Mucosa of rectum (tissue), 2 donors: Measurements from ENCODE around the gene SPACA4.

ENCODE experiments used
- H3K27ac ChIP-seq, 2 donors: one replicate each; pipeline ENCODE4 v1.7.0; 2013; ENCODE audit warnings: inconsistent platforms in 2 of 2, low read depth in 2 of 2, low read length in 2 of 2
- H3K27me3 ChIP-seq, 2 donors: one replicate each; pipeline ENCODE4 v1.7.0; 2013; ENCODE audit warnings: low read length in 2 of 2; ENCODE audit not compliant: control insufficient read depth in 2 of 2, insufficient read depth in 2 of 2
- H3K36me3 ChIP-seq, 2 donors: one replicate each; pipeline ENCODE4 v1.7.0; 2013; ENCODE audit warnings: low read length in 2 of 2; ENCODE audit not compliant: control insufficient read depth in 2 of 2, insufficient read depth in 2 of 2
- H3K4me1 ChIP-seq, 2 donors: one replicate each; pipeline ENCODE4 v1.7.0; 2013; ENCODE audit warnings: low read length in 2 of 2, mild to moderate bottlenecking in 1 of 2; ENCODE audit not compliant: control insufficient read depth in 2 of 2, insufficient read depth in 2 of 2
- H3K4me3 ChIP-seq, 2 donors: one replicate each; pipeline ENCODE4 v1.7.0; 2013; ENCODE audit warnings: low read length in 2 of 2
- H3K9ac ChIP-seq, 2 donors: one replicate each; pipeline ENCODE4 v1.7.0; 2013; ENCODE audit warnings: low read length in 2 of 2, low read depth in 1 of 2, mild to moderate bottlenecking in 1 of 2
- H3K9me3 ChIP-seq, 2 donors: one replicate each; pipeline ENCODE4 v1.7.0; 2013; ENCODE audit warnings: low read length in 2 of 2; ENCODE audit not compliant: control insufficient read depth in 2 of 2
- donor health status: healthy.
- donor health status: Normal muscosa, but diverticular disease.

Gene SPACA4, protein sequence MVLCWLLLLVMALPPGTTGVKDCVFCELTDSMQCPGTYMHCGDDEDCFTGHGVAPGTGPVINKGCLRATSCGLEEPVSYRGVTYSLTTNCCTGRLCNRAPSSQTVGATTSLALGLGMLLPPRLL

DNA sequence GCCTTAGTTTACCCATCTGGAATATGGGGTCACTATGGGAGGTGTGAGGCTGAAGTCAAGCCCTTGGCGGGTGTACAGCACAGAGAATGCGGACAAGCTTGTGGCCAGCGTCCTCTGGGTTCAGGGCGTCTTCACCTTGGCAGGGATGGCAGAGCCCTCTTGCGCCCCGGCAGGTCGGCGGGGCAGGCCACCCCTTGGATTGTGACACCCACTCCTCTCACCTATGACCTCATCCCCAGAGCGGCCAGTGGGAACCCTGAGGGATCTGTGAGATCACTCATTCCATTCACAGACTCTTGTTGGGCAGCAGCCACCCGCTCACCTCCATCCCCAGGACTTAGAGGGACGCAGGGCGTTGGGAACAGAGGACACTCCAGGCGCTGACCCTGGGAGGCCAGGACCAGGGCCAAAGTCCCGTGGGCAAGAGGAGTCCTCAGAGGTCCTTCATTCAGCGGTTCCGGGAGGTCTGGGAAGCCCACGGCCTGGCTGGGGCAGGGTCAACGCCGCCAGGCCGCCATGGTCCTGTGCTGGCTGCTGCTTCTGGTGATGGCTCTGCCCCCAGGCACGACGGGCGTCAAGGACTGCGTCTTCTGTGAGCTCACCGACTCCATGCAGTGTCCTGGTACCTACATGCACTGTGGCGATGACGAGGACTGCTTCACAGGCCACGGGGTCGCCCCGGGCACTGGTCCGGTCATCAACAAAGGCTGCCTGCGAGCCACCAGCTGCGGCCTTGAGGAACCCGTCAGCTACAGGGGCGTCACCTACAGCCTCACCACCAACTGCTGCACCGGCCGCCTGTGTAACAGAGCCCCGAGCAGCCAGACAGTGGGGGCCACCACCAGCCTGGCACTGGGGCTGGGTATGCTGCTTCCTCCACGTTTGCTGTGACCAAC lies at the start of gene SPACA4:
SPACA4 (plus strand) TSS at position 280 of the 896 bp plus-strand sequence; CDS start at position 517, 237 bp downstream.
- Histone ChIP-seq H3K4me3 (no peak within 1 kb of the TSS), H3K27me3 (no peaks in the 10 kb centered on the region), H3K4me1 (peaks cover 12% of the 10 kb centered on the region in 2 donors), H3K9ac (no peak within 1 kb of the TSS), H3K9me3 (no peaks in the 10 kb centered on the region), H3K36me3 (peaks cover 11 to 15% of the 10 kb centered on the region in 2 donors), H3K27ac (no peak within 1 kb of the TSS)

DNA sequence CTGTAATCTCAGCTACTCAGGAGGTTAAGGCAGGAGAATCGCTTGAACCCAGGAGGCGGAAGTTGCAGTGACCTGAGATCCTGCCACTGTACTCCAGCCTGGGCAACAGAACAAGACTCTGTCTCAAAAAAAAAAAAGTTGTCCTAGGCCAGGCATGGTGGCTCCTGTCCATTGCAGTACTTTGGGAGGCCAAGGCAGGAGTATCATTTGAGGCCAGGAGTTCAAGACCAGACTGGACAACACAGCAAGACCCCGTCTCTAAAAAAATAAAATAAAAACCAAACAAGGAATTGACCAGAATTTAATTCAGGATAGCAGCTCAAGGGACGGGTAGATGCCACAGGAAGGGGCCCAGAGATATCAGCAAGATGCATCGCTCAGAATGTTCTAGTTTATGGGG lies 49.7 kb upstream of the SPACA4 start:
- no peak overlapping the region for H3K4me3 ChIP-seq
- no peak overlapping the region for H3K9ac ChIP-seq
- H3K9me3 ChIP-seq = no peaks in the 10 kb centered on the region
- H3K27me3 ChIP-seq = no peaks in the 10 kb centered on the region
- H3K27ac ChIP-seq = no peak overlapping the region
- H3K4me1 ChIP-seq = peaks cover 14 to 27% of the 10 kb centered on the region in 2 donors
- H3K36me3 ChIP-seq = no peaks in the 10 kb centered on the region

DNA sequence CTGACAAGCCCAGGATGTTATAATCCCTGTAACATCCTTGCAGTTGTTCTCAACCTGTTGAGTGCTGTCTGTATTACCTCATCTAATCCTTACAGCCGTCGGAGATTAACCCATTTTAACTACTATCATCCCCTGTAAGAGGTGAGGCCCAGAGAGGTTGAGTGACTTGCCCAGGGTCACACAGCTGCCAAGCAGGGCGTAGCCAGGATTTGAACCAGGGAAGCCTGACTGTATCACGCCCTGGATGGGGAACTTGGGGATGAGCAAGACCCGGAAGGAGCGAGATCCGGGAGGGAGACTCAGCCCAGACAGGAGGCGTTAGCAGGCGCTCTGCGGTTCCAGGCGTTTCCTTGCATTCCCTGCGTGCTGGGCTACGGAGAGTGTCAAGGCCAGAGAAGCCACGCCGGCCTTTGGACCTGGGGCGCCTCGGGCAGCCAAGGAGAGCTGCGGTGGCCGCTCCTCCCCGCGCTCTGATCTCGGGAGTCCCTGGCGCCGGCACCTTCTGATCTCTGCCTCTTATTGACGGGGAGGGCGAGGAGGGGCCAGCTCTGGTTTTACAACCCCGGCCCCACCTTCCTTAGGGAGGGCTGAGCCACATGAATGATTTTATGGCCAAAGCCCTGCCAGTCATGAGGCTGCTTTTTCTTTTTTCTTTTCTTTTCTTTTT lies 48.4 kb upstream of the SPACA4 start:
- Histone ChIP-seq H3K4me3 (peak overlapping the region in 1 of 2 donors; percentile 26), H3K27ac (peak overlapping the region; percentile 46 to 73)

DNA sequence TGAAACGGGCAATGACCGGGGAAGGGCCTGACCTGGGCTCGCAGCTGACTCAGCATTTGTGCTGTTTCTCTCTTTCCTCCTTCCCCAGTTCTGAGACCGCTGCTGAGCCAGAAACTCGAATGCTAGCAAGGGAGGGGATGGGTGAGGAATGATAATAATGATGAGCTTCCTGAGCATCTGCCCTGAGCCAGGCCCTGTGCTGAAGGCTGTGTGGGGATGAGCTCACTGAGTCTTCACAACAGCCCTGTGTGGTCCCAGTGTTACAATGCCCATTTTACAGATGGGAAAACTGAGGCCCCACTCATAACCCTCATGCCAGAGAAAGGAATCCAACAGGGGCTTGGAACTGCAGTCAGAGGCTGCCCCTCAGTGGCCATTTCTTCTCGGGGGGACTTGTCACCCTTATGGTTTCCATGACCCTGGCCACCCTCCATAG lies 46.4 kb upstream of the SPACA4 start:
- no peaks in the 10 kb centered on the region for H3K9me3 ChIP-seq
- H3K27ac ChIP-seq = no peak overlapping the region
- no peak overlapping the region for H3K9ac ChIP-seq
- no peaks in the 10 kb centered on the region for H3K27me3 ChIP-seq
- no peak overlapping the region for H3K4me3 ChIP-seq
- no peaks in the 10 kb centered on the region for H3K36me3 ChIP-seq
- H3K4me1 ChIP-seq = peaks cover 3 to 16% of the 10 kb centered on the region in 2 donors

More for the DNA sequence above, 48.4 kb upstream of the SPACA4 start:
- peaks cover 3 to 19% of the 10 kb centered on the region in 2 donors for H3K4me1 ChIP-seq
- peak overlapping the region in 1 of 2 donors; percentile 8 for H3K9ac ChIP-seq
- H3K9me3 ChIP-seq = no peaks in the 10 kb centered on the region
- H3K27me3 ChIP-seq = no peaks in the 10 kb centered on the region
- no peaks in the 10 kb centered on the region for H3K36me3 ChIP-seq

DNA sequence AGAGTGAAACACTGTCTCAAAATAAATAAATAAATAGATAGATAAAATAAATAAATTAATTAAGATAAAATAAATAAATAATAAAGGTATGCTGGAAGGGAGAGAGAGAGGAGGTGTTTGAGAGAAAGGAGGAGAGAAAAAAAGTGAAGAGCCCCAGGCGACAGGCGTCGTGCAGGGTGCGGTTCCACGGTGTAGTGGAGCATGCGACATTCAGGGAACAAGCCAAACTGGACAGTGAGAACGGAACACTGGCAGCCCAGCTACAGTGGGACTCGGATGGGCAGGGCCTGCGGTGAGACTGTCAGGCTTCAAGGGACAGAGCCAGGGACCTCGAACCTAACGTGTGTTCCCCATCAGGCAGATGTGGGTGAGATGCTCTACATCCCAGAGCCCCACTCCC lies 45.1 kb upstream of the SPACA4 start:
- no peak overlapping the region for H3K4me3 ChIP-seq
- peaks cover 0 to 4% of the 10 kb centered on the region in 2 donors for H3K27me3 ChIP-seq
- H3K27ac ChIP-seq = no peak overlapping the region
- H3K36me3 ChIP-seq = no peaks in the 10 kb centered on the region
- H3K9me3 ChIP-seq = no peaks in the 10 kb centered on the region
- H3K4me1 ChIP-seq = peaks cover 3 to 11% of the 10 kb centered on the region in 2 donors
- no peak overlapping the region for H3K9ac ChIP-seq

DNA sequence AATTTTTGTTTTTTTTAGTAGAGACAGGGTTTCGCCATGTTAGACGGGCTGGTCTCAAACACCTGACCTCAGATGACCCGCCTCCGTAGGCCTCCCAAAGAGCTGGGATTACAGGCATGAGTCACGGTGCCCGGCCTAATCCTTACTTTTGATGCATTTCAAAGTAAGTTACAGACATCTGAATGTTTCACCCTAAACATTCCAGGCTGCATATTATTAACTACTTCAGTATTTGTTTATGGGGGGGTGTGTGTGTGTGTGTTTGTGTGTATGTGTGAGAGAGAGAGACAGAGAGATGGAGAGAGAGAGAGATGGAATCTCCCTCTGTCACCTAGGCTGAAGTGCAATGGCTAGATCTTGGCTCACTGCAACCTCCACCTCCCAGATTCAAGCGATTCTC lies 41.5 kb upstream of the SPACA4 start:
- Histone ChIP-seq H3K9me3 (no peaks in the 10 kb centered on the region), H3K4me3 (no peak overlapping the region), H3K27ac (no peak overlapping the region), H3K4me1 (peaks cover 0 to 2% of the 10 kb centered on the region in 2 donors), H3K27me3 (peaks cover 3 to 25% of the 10 kb centered on the region in 2 donors), H3K9ac (no peak overlapping the region), H3K36me3 (no peaks in the 10 kb centered on the region)

DNA sequence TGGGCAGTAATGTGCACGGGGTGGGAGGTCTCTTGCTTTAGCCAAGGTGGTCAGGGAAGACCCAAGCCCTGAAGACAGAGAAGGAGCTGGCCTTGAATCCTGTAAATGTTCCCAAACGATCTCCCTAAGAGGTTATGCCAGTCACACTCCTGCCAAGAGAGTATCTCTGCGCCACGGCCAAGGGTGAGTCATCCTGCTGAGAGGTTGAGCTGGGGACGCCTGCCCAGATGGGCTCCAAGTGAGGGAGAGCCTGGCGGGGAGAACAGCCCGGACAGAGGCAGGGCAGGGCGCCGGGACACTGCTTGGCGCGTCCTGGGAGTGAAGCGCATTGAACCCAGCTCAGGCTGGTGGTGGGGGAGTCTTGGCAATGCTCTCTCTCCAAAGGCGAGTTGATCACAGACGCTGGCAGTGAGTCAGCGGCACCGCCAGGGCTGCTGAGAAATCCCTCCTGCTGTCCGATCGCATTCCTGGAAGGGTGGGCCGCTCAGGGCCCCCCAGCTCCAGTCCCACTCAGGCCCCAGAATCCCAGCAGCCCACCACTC lies 38.1 kb upstream of the SPACA4 start:
- Histone ChIP-seq H3K4me3 (no peak overlapping the region), H3K27me3 (peaks cover 3 to 25% of the 10 kb centered on the region in 2 donors), H3K27ac (no peak overlapping the region), H3K9ac (peak overlapping the region in 1 of 2 donors; percentile 27), H3K9me3 (no peaks in the 10 kb centered on the region), H3K36me3 (no peaks in the 10 kb centered on the region), H3K4me1 (peaks cover 0 to 2% of the 10 kb centered on the region in 2 donors)

DNA sequence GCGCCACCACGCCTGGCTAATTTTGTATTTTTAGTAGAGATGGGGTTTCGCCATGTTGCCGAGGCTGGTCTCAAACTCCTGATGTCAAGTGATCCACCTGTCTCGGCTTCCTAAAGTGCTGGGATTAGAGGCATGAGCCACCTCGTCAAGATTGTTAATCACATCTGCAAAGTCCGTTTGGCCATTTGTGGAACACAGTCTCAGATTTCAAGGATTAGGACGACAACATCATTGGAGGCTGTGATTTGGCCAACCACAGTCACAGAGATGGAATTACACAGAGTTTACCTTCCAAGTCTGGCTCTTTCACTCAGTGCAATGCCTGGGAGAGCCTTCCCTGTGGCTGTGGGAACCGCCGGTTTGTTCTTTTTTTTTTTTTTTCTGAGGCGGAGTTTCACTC lies 36.7 kb upstream of the SPACA4 start:
- Histone ChIP-seq H3K4me1 (peaks cover 0 to 2% of the 10 kb centered on the region in 2 donors), H3K9me3 (no peaks in the 10 kb centered on the region), H3K27me3 (peaks cover 3 to 25% of the 10 kb centered on the region in 2 donors), H3K4me3 (no peak overlapping the region), H3K36me3 (no peaks in the 10 kb centered on the region), H3K27ac (no peak overlapping the region), H3K9ac (no peak overlapping the region)

DNA sequence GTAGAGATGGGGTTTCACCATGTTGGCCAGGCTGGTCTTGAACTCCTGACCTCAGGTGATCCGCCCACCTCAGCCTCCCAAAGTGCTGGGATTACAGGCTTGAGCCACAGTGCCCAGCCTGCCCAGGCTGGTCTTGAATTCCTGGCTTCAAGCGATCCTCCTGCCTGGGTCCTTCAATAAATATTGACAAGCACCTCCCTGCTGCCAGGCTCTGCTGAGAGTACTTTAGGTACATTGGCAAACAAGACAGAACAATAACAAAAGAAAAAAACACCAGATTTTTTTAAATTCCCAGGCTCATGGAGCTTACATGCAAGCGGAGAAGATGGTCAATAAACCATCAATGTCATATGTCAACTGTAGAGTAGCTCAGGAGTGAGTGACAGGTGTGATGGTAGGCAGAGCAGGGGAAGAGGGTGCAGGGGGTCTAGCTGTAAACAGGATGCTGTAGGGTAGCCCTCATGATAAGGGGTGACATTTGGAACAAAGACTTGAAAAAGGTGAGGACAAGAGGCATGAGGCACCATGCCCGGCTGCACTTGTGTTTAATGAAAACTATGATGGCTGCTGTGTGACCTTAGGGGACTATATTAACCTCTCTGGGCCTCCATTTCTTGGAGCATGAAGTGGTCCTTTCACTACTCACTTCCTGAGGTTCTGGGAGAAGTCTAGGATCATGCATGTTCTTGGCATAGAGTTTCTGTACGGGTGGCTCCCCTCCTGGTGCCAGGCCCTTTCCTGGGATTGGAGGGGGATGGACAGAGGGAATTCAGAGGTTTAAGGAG lies 35.0 kb upstream of the SPACA4 start:
- Histone ChIP-seq H3K9me3 (no peaks in the 10 kb centered on the region), H3K27me3 (peaks cover 3 to 20% of the 10 kb centered on the region in 2 donors), H3K9ac (no peak overlapping the region), H3K4me1 (peaks cover 0 to 2% of the 10 kb centered on the region in 2 donors), H3K4me3 (no peak overlapping the region), H3K36me3 (no peaks in the 10 kb centered on the region), H3K27ac (no peak overlapping the region)
